ENCODE data around the gene HNRNPR.

DNA sequence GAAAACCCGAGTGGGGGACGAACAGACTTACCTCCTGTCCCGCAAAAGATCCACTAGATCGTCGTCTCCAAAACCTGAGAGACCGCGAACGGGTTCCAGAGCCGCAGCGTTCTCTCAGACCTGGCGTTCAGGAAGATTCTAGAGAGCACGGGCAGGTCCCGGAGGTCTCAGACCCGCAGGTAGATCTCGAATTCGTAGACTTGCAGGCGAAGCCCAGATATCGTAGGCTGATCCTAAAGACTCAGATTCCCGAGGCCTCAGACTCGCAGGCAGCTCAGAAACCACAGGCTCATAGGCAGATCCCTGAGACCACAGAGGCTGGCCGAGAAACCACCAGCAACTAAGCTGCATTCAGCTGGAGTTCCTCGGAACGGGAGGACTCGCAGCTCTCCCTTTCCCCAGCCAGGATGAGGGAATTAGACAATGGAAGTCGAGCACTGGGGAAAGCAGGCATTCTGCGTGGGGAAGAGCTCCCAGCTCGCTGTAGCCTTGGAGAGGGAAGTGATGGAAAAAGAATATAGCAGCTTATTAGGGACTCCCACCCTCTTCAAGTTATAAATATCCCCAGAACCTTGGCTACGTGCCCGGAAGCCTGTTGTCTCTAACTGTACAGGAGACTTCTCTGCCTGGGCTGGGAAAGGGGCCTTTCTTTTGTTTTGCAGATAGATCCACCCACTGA lies 25.4 kb upstream of the HNRNPR start, which contains the start of gene ZNF436:
- TF ChIP-seq CTCF (conservative IDR thresholded peaks at IDR 0.05; ENCODE audit: low read depth, low read length) (no peak), EZH2 (IDR thresholded peaks at IDR 0.05; ENCODE audit: borderline replicate concordance, low read depth, low read length, poor library complexity, severe bottlenecking) (no peak)
